Activated CD4-positive, alpha-beta T cell treated with anti-CD3 and anti-CD28 coated beads, Interleukin-2, amount 10 ng/mL, durations not matched to agents 7 days and 5 days (primary cell): ENCODE data around the gene LRRC10B. TPM values are rescaled to one million over a fixed set of nuclear protein-coding genes. Genes with fewer than 3 reads are reported as not detected.
"Not testable (repeated sequence)": the region's sequence is repeated elsewhere in the genome, so short reads cannot be mapped to it uniquely, and the experiment has no call there.

ENCODE experiments used
- CTCF ChIA-PET: fragments of 350-600 bp; sonication (Branson Sonifier 250); formaldehyde crosslinking; loops from one replicate; lab custom pipeline; 2021; ENCODE audit warnings: antibody characterized with exemption; lab: Charles Lee
- POLR2A ChIA-PET: fragments of 350-600 bp; sonication (Branson Sonifier 250); formaldehyde crosslinking; loops from one replicate; lab custom pipeline; 2021; ENCODE audit warnings: antibody characterized with exemption; lab: Charles Lee
- DNase-seq: peaks from one replicate; pipeline ENCODE4 v3.0.0-alpha.2; 2020
- H3K27ac Mint-ChIP-seq: one replicate; pipeline ENCODE4 v1.8.0; 2021; ENCODE audit warnings: mild to moderate bottlenecking, moderate library complexity, mixed read lengths
- H3K27me3 Mint-ChIP-seq: one replicate; pipeline ENCODE4 v1.8.0; 2021; ENCODE audit warnings: mixed read lengths
- H3K36me3 Mint-ChIP-seq: one replicate; pipeline ENCODE4 v1.8.0; 2021; ENCODE audit warnings: low read depth, mixed read lengths
- H3K4me1 Mint-ChIP-seq: one replicate; pipeline ENCODE4 v1.8.0; 2021; ENCODE audit warnings: mixed read lengths
- H3K4me3 Mint-ChIP-seq: one replicate; pipeline ENCODE4 v1.8.0; 2021; ENCODE audit warnings: mild to moderate bottlenecking, moderate library complexity, mixed read lengths
- H3K9me3 Mint-ChIP-seq: one replicate; pipeline ENCODE4 v1.8.0; 2021; ENCODE audit warnings: mixed read lengths
- total RNA-seq, 2 experiments: library from RNA; stranded (reverse); gene quantifications; one replicate each; pipeline ENCODE4 v1.2.3, GENCODE V29; 2021

The LRRC10B gene
- total RNA-seq = not detected

GRCh38 chr11:61507962-61508861 is at the start of gene LRRC10B:
Gene LRRC10B, plus strand, starts transcription at chr11:61508749. Its CDS starts 250 bp downstream, at chr11:61508999.
- H3K9me3 Mint-ChIP-seq = no peaks in the 10 kb centered on the region
- ChIA-PET CTCF (interaction anchor here (0.9 to 3.8 kb wide), 6 partner anchors 9 to 61 kb away, joined by 4 to 15 read pairs (median 5); no protein-coding TSS in a partner anchor), POLR2A (no interaction called here)
- peak within 1 kb of the TSS; percentile 41 for H3K4me3 Mint-ChIP-seq
- peak; percentile 38 for DNase-seq
- no peaks in the 10 kb centered on the region for H3K36me3 Mint-ChIP-seq
- peaks cover 7% of the 10 kb centered on the region for H3K4me1 Mint-ChIP-seq
- H3K27me3 Mint-ChIP-seq = peaks cover 37% of the 10 kb centered on the region
- H3K27ac Mint-ChIP-seq = peak within 1 kb of the TSS; percentile 46

GRCh38 chr11:61460474-61460881 is 48.1 kb upstream of the LRRC10B start:
- no peaks in the 10 kb centered on the region for H3K9me3 Mint-ChIP-seq
- DNase-seq = no peak
- no peaks in the 10 kb centered on the region for H3K4me1 Mint-ChIP-seq
- H3K27me3 Mint-ChIP-seq = no peaks in the 10 kb centered on the region
- H3K4me3 Mint-ChIP-seq = no peak overlapping the region
- peaks cover 3% of the 10 kb centered on the region for H3K36me3 Mint-ChIP-seq
- ChIA-PET POLR2A (no interaction called here), CTCF (interaction anchor here (0.6 to 0.7 kb wide), 3 partner anchors 9 to 173 kb away, joined by 3 to 4 read pairs (median 4); no protein-coding TSS in a partner anchor)
- no peak overlapping the region for H3K27ac Mint-ChIP-seq

- ChIA-PET POLR2A (no interaction called here), CTCF (no interaction called here)
- H3K9me3 Mint-ChIP-seq = no peaks in the 10 kb centered on the region
- no peak overlapping the region for H3K4me3 Mint-ChIP-seq
- no peaks in the 10 kb centered on the region for H3K27me3 Mint-ChIP-seq
- peaks cover 3% of the 10 kb centered on the region for H3K36me3 Mint-ChIP-seq
- DNase-seq = no peak
- H3K4me1 Mint-ChIP-seq = no peaks in the 10 kb centered on the region
- no peak overlapping the region for H3K27ac Mint-ChIP-seq
Observed at GRCh38 chr11:61460986-61461385, 47.6 kb upstream of the LRRC10B start.

GRCh38 chr11:61467602-61468001 is 40.9 kb upstream of the LRRC10B start:
- POLR2A ChIA-PET, H3K9me3 Mint-ChIP-seq, DNase-seq, H3K4me3 Mint-ChIP-seq, H3K27ac Mint-ChIP-seq, CTCF ChIA-PET, H3K4me1 Mint-ChIP-seq, H3K27me3 Mint-ChIP-seq, H3K36me3 Mint-ChIP-seq: not testable (repeated sequence)

- ChIA-PET POLR2A (no interaction called here), CTCF (no interaction called here)
- no peak for DNase-seq
- Mint-ChIP-seq H3K4me1 (peaks cover 1% of the 10 kb centered on the region), H3K27me3 (no peaks in the 10 kb centered on the region), H3K27ac (no peak overlapping the region), H3K36me3 (peaks cover 8% of the 10 kb centered on the region), H3K9me3 (no peaks in the 10 kb centered on the region), H3K4me3 (no peak overlapping the region)
Observed at GRCh38 chr11:61468002-61468401, 40.5 kb upstream of the LRRC10B start.

- H3K9me3 Mint-ChIP-seq = no peaks in the 10 kb centered on the region
- no peak for DNase-seq
- H3K27me3 Mint-ChIP-seq = no peaks in the 10 kb centered on the region
- H3K27ac Mint-ChIP-seq = no peak overlapping the region
- H3K4me1 Mint-ChIP-seq = peaks cover 1% of the 10 kb centered on the region
- H3K4me3 Mint-ChIP-seq = no peak overlapping the region
- CTCF ChIA-PET = interaction anchor here (0.5 to 1.4 kb wide), 2 partner anchors 45 to 284 kb away, joined by 3 to 4 read pairs; no protein-coding TSS in a partner anchor
- POLR2A ChIA-PET = no interaction called here
- H3K36me3 Mint-ChIP-seq = peaks cover 10% of the 10 kb centered on the region
Observed at GRCh38 chr11:61472282-61472681, 36.3 kb upstream of the LRRC10B start.

- H3K4me1 Mint-ChIP-seq = no peaks in the 10 kb centered on the region
- H3K4me3 Mint-ChIP-seq = no peak overlapping the region
- H3K27ac Mint-ChIP-seq = peak overlapping the region; percentile 14
- no peaks in the 10 kb centered on the region for H3K27me3 Mint-ChIP-seq
- no peaks in the 10 kb centered on the region for H3K9me3 Mint-ChIP-seq
- CTCF ChIA-PET = interaction anchor here (1.4 kb wide), 1 partner anchor 44 kb away, joined by 4 read pairs; no protein-coding TSS in a partner anchor
- H3K36me3 Mint-ChIP-seq = peaks cover 7% of the 10 kb centered on the region
- POLR2A ChIA-PET = no interaction called here
- DNase-seq = no peak
Observed at GRCh38 chr11:61472868-61473267, 35.7 kb upstream of the LRRC10B start.

- Mint-ChIP-seq H3K4me3 (no peak overlapping the region), H3K27me3 (no peaks in the 10 kb centered on the region), H3K9me3 (no peaks in the 10 kb centered on the region), H3K4me1 (peaks cover 4% of the 10 kb centered on the region), H3K27ac (no peak overlapping the region), H3K36me3 (peaks cover 4% of the 10 kb centered on the region)
- ChIA-PET CTCF (interaction anchor here (1.4 kb wide), 1 partner anchor 44 kb away, joined by 4 read pairs; no protein-coding TSS in a partner anchor), POLR2A (no interaction called here)
- no peak for DNase-seq
Observed at GRCh38 chr11:61473370-61474012, 35.1 kb upstream of the LRRC10B start.

GRCh38 chr11:61474013-61474643 is 34.4 kb upstream of the LRRC10B start:
- H3K36me3 Mint-ChIP-seq = peaks cover 4% of the 10 kb centered on the region
- H3K27ac Mint-ChIP-seq = no peak overlapping the region
- peaks cover 4% of the 10 kb centered on the region for H3K4me1 Mint-ChIP-seq
- ChIA-PET POLR2A (no interaction called here), CTCF (no interaction called here)
- no peak overlapping the region for H3K4me3 Mint-ChIP-seq
- no peak for DNase-seq
- no peaks in the 10 kb centered on the region for H3K9me3 Mint-ChIP-seq
- H3K27me3 Mint-ChIP-seq = no peaks in the 10 kb centered on the region

GRCh38 chr11:61475433-61475832 is 33.1 kb upstream of the LRRC10B start:
- DNase-seq = no peak
- POLR2A ChIA-PET = no interaction called here
- Mint-ChIP-seq H3K4me3 (no peak overlapping the region), H3K4me1 (peaks cover 4% of the 10 kb centered on the region), H3K9me3 (no peaks in the 10 kb centered on the region), H3K27me3 (no peaks in the 10 kb centered on the region), H3K27ac (no peak overlapping the region), H3K36me3 (peaks cover 2% of the 10 kb centered on the region)
- CTCF ChIA-PET = interaction anchor here (1.0 to 1.5 kb wide), 5 partner anchors 27 to 48 kb away, joined by 3 to 7 read pairs (median 3); partner anchors contain the start of gene LRRC10B

GRCh38 chr11:61476371-61476770 is 32.2 kb upstream of the LRRC10B start:
- Mint-ChIP-seq H3K9me3 (no peaks in the 10 kb centered on the region), H3K4me3 (no peak overlapping the region), H3K27ac (no peak overlapping the region), H3K27me3 (no peaks in the 10 kb centered on the region), H3K36me3 (peaks cover 2% of the 10 kb centered on the region), H3K4me1 (peaks cover 6% of the 10 kb centered on the region)
- no peak for DNase-seq
- CTCF ChIA-PET = interaction anchor here (0.6 to 1.5 kb wide), 7 partner anchors 32 to 810 kb away, joined by 3 to 7 read pairs (median 4); partner anchors contain the start of gene LRRC10B
- POLR2A ChIA-PET = no interaction called here

- Mint-ChIP-seq H3K4me3 (no peak overlapping the region), H3K4me1 (peaks cover 7% of the 10 kb centered on the region), H3K27me3 (no peaks in the 10 kb centered on the region), H3K9me3 (no peaks in the 10 kb centered on the region), H3K27ac (no peak overlapping the region), H3K36me3 (peaks cover 2% of the 10 kb centered on the region)
- CTCF ChIA-PET = interaction anchor here (0.6 to 1.4 kb wide), 9 partner anchors 19 to 810 kb away, joined by 3 to 7 read pairs (median 4); partner anchors contain the start of gene SDHAF2
- POLR2A ChIA-PET = no interaction called here
- no peak for DNase-seq
Observed at GRCh38 chr11:61477126-61477525, 31.4 kb upstream of the LRRC10B start.
